ENCODE data around the gene MT1B. TPM values are rescaled to one million over a fixed set of nuclear protein-coding genes. Genes with fewer than 3 reads are reported as not detected.

MT1B gene
- total RNA-seq, 1 donor, result not detected

DNA sequence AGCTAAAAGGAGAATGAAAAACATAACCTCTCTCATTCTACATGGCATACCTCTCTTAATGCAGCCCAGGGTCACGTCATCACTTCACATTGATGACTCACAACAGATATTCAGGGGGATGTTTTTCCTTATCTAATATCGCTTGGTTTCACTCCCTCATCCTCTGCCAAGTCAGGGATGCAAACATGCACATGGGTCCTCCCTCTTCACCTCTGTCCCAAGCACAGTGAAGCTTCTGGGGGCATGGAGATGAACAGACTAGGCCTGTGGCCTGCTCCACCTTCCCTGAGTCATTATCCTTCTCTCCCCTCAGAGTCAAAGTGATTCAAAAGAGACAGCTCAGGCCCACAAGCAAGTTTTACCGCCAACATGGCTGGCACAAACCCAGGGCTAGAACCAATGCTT lies 45.6 kb upstream of the MT1B start:
- Histone ChIP-seq H3K4me1 (ENCODE audit: insufficient read depth, low read length) (peaks cover 49% of the 10 kb centered on the region), H3K4me2 (ENCODE audit: insufficient read depth, low read length) (peak overlapping the region; percentile 83), H2AFZ (ENCODE audit: low read length) (no peak overlapping the region), H3K27me3 (ENCODE audit: insufficient read depth, low read length) (no peaks in the 10 kb centered on the region), H3K9me3 (ENCODE audit: low read depth, low read length) (no peaks in the 10 kb centered on the region), H3K79me2 (ENCODE audit: insufficient read depth, low read length) (no peaks in the 10 kb centered on the region), H3K27ac (ENCODE audit: low read depth, low read length) (peak overlapping the region; percentile 98), H4K20me1 (ENCODE audit: insufficient read depth, low read length) (no peaks in the 10 kb centered on the region), H3K4me3 (ENCODE audit: insufficient read depth, low read length) (no peak overlapping the region), H3K36me3 (ENCODE audit: insufficient read depth, low read length) (no peaks in the 10 kb centered on the region)
- TF ChIP-seq, protein P1, sequence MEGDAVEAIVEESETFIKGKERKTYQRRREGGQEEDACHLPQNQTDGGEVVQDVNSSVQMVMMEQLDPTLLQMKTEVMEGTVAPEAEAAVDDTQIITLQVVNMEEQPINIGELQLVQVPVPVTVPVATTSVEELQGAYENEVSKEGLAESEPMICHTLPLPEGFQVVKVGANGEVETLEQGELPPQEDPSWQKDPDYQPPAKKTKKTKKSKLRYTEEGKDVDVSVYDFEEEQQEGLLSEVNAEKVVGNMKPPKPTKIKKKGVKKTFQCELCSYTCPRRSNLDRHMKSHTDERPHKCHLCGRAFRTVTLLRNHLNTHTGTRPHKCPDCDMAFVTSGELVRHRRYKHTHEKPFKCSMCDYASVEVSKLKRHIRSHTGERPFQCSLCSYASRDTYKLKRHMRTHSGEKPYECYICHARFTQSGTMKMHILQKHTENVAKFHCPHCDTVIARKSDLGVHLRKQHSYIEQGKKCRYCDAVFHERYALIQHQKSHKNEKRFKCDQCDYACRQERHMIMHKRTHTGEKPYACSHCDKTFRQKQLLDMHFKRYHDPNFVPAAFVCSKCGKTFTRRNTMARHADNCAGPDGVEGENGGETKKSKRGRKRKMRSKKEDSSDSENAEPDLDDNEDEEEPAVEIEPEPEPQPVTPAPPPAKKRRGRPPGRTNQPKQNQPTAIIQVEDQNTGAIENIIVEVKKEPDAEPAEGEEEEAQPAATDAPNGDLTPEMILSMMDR (IDR thresholded peaks at IDR 0.05; ENCODE audit: extremely low read depth, low read depth, low read length), result no peak
- no peak for DNase-seq (ENCODE audit: insufficient read length, low spot score, missing footprints)

DNA sequence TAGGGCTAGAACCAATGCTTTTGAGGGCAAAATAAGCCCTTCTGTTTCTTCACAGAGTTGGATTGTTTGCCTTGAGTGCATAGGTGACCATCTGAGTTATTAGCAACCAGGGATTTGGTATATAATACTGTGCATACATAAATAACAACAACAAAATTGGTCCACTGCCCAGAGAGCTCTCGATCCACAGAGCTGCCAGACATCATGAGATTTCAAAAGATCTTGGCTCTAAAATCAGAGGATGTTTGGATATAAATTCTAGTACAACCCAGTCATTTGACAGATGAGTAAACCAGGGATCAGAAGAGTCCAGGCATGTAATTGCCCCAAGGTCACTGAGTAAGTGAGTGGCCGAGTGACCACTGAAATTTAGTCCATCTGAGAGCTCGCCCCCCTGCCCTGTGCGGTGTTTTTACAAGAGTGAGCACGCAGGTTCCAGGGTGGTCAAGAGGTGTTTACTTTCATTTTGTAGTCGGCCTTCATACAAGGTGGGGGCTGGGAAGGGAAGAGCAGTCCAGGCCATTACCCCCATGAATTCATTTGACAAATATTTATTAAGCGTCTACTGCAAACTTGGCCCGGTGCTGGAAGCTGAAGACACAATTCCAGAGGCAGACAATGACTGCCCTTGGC lies 45.1 kb upstream of the MT1B start:
- Histone ChIP-seq H2AFZ (ENCODE audit: low read length) (peak overlapping the region; percentile 47), H3K4me3 (ENCODE audit: insufficient read depth, low read length) (peak overlapping the region; percentile 59), H3K4me2 (ENCODE audit: insufficient read depth, low read length) (peak overlapping the region; percentile 83), H3K9me3 (ENCODE audit: low read depth, low read length) (no peaks in the 10 kb centered on the region), H3K27ac (ENCODE audit: low read depth, low read length) (peak overlapping the region; percentile 98), H3K79me2 (ENCODE audit: insufficient read depth, low read length) (no peaks in the 10 kb centered on the region), H3K27me3 (ENCODE audit: insufficient read depth, low read length) (no peaks in the 10 kb centered on the region), H4K20me1 (ENCODE audit: insufficient read depth, low read length) (no peaks in the 10 kb centered on the region), H3K36me3 (ENCODE audit: insufficient read depth, low read length) (no peaks in the 10 kb centered on the region), H3K4me1 (ENCODE audit: insufficient read depth, low read length) (peaks cover 54% of the 10 kb centered on the region)
- DNase-seq (ENCODE audit: insufficient read length, low spot score, missing footprints), result peak; percentile 92
- TF ChIP-seq, protein P1 (IDR thresholded peaks at IDR 0.05; ENCODE audit: extremely low read depth, low read depth, low read length), result no peak

GRCh38 chr16:56607109-56607618 lies 44.5 kb upstream of the MT1B start:
- H3K9me3 ChIP-seq (ENCODE audit: low read depth, low read length), result no peaks in the 10 kb centered on the region
- H3K4me2 ChIP-seq (ENCODE audit: insufficient read depth, low read length), result peak overlapping the region; percentile 83
- DNase-seq (ENCODE audit: insufficient read length, low spot score, missing footprints), result peak; percentile 94
- H3K79me2 ChIP-seq (ENCODE audit: insufficient read depth, low read length), result no peaks in the 10 kb centered on the region
- H4K20me1 ChIP-seq (ENCODE audit: insufficient read depth, low read length), result no peaks in the 10 kb centered on the region
- no peaks in the 10 kb centered on the region for H3K36me3 ChIP-seq (ENCODE audit: insufficient read depth, low read length)
- peak overlapping the region; percentile 59 for H3K4me3 ChIP-seq (ENCODE audit: insufficient read depth, low read length)
- H3K27me3 ChIP-seq (ENCODE audit: insufficient read depth, low read length), result no peaks in the 10 kb centered on the region
- peaks cover 60% of the 10 kb centered on the region for H3K4me1 ChIP-seq (ENCODE audit: insufficient read depth, low read length)
- peak overlapping the region; percentile 98 for H3K27ac ChIP-seq (ENCODE audit: low read depth, low read length)
- TF ChIP-seq, protein P1 (IDR thresholded peaks at IDR 0.05; ENCODE audit: extremely low read depth, low read depth, low read length), result no peak
- H2AFZ ChIP-seq (ENCODE audit: low read length), result peak overlapping the region; percentile 47

GRCh38 chr16:56607675-56608042 lies 44.0 kb upstream of the MT1B start:
- Histone ChIP-seq H3K79me2 (ENCODE audit: insufficient read depth, low read length) (no peaks in the 10 kb centered on the region), H3K4me1 (ENCODE audit: insufficient read depth, low read length) (peaks cover 64% of the 10 kb centered on the region), H3K27ac (ENCODE audit: low read depth, low read length) (peak overlapping the region; percentile 98), H3K9me3 (ENCODE audit: low read depth, low read length) (no peaks in the 10 kb centered on the region), H2AFZ (ENCODE audit: low read length) (no peak overlapping the region), H3K36me3 (ENCODE audit: insufficient read depth, low read length) (no peaks in the 10 kb centered on the region), H3K27me3 (ENCODE audit: insufficient read depth, low read length) (no peaks in the 10 kb centered on the region), H3K4me2 (ENCODE audit: insufficient read depth, low read length) (peak overlapping the region; percentile 83), H4K20me1 (ENCODE audit: insufficient read depth, low read length) (no peaks in the 10 kb centered on the region), H3K4me3 (ENCODE audit: insufficient read depth, low read length) (peak overlapping the region; percentile 79)
- no peak for DNase-seq (ENCODE audit: insufficient read length, low spot score, missing footprints)
- TF ChIP-seq, protein P1 (IDR thresholded peaks at IDR 0.05; ENCODE audit: extremely low read depth, low read depth, low read length), result no peak
